GM19328 (cell line): ENCODE data around the gene GFPT2.

Experiments
- ATAC-seq: cut with Tn5 transposase; IDR thresholded peaks from one replicate; pipeline ENCODE4 v1.9.1; 2021; ENCODE audit warnings: mild to moderate bottlenecking, moderate library complexity; ENCODE audit not compliant: unreplicated experiment

Gene GFPT2

DNA sequence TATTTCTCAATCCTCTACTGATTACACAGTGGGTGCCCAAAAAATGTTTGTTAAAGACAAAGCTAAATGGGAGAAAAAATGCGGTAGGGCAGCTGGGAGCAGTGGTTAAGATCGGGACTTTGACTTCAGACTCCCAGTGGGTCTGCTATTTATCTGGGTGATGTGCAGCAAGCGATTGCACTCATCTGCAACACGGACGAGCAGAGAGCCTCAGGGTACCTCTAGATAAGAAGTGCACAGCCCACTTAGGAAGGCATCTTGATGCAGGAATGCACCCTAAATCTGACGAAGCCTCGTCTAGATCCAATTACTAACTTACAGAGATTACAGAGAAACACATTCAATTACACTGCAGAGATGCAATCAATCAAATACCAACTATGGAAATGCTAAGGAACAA is 65.3 kb downstream of the GFPT2 start:
- no peak for ATAC-seq

- no peak for ATAC-seq
Measured at GRCh38 chr5:180287404-180287803, 65.7 kb downstream of the GFPT2 start.

DNA sequence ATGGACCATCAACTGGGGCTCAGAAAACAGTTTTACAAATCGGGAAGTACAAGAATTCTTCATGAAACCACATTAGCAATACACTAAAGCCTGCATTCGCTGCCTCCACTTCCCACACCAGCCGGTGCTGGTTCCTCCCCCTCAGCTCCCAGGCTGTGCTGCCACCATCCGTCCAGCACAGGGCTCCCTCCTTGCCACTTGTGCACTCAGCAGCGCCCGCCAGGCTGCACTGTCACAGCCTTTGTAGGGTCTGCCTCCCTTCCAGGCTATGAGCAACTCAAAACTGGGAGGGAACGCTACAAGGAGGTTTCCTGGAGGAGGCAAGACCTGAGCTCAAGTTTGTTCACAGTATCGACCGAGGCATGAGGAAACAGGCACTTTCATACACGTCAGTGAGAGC is 69.0 kb downstream of the GFPT2 start:
- ATAC-seq = no peak

DNA sequence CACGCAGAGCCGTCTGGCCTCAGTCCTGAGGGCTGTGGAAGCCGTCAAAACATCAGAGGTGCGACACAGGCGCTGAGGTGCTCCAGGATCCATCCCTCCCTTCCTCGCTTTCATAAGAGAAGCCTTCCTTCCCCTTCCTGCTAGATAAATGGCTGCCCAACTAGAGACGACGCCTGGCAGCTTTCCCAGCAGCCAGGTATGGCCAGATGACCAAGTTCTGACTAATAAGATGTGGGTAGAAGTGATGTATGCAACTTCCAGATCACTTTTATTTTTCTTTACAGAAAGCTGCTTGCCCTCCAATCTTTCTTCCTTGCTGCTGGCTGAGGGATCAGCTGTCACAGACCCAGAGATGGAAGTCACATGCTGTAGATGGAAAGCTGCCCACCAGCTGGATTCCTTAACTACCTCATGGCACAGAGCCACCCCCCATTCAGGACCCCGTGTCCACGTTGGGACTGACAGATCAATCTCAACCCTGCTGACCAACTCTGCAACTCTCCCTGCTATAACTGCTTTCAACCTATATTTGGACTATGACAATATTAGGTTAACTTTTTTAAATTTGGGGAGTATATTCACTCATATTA is 70.0 kb downstream of the GFPT2 start:
- ATAC-seq = no peak

- no peak for ATAC-seq
Measured at GRCh38 chr5:180282281-180282680, 70.9 kb downstream of the GFPT2 start.

- no peak for ATAC-seq
Measured at GRCh38 chr5:180281706-180282105, 71.4 kb downstream of the GFPT2 start.

DNA sequence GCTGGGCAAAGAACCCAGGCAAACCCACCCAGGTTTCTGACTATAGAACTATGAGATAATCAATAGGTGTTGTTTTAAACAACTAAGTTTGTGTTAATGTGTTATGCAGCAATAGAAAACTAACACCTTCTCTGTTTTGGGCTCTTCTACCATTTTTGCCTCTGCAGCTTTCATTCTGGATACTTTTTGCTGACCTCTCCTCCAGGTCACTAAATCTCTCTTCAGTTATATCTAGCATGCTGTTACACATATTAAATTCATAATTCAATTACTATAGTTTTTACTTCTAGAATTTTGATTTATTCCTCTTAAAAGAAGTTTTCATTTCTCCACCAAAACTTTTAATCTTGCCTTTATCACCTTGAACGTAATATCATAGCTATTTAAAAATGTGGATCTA is 78.4 kb downstream of the GFPT2 start:
- ATAC-seq = no peak

GRCh38 chr5:180271221-180271620 is 81.9 kb downstream of the GFPT2 start:
- ATAC-seq = no peak

GRCh38 chr5:180259260-180259611 is 93.9 kb downstream of the GFPT2 start:
- ATAC-seq = no peak

DNA sequence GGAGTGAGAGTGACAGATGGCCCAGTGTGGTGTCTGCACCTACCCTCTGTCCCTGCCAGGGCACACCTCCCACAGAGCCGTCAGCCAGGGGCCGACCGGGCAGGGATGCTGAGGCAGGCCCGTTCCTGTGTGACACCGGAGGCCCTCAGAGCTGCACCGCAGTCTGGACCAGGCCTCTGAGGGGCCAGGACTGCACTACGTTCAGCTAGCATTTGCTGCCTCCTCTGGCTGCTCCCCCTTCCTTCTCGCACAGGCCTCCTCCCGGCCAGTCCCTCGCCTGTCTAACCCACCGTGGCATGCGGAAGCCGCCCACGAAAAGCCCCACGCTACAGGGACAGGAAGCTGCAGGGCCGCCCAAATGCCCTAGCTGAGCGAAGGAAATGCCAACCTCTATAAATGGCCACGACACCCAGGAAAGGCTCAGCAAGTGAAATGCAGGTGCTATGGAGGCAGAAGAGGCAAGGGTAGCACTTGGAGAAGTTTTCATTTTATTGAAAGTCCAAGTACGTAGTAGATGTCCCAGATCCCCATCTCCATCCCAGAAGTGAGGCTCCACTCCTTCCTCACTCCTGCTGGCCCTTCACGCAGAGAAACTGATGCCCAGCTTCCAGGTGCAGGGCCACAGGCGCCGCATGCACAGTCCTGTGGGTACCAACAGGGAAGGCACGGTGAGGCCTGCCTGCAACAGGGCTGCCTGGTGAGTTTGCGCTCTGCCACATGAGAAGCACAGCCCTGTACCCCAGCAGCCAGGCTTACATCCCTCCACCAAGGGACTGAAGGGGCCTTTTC is 99.9 kb downstream of the GFPT2 start:
- no peak for ATAC-seq

- no peak for ATAC-seq
Measured at GRCh38 chr5:180251887-180252286, 101.2 kb downstream of the GFPT2 start.

DNA sequence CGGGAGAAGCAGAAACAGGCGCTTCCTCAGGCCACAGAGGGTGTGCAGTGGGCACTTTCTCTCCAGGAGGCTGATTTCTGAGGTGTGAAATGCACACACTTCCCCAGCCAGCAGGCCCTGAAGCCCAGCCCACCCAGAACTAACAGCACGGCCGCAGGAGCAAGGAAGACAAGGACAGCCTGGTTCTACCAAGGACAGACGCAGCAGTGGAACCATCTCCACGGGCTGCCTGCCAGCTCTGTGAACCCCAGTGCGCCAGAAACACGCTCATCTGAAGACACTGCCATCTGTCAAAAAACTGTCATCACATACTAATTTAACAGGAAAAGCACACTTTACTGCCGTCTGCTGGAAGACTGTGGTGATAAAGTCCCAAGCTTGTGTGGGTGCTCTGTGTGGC is 102.0 kb downstream of the GFPT2 start:
- no peak for ATAC-seq
